Left renal pelvis (tissue), 4 donors: ENCODE measurements around the gene FAM107B. TPM values are rescaled to one million over a fixed set of nuclear protein-coding genes. Genes with fewer than 3 reads are reported as not detected.
"Not testable (repeated sequence)": the region's sequence is repeated elsewhere in the genome, so short reads cannot be mapped to it uniquely, and the experiment has no call there.

ENCODE experiments used
- DNase-seq, 4 donors: peaks; one replicate each; pipeline ENCODE4 v3.0.0-alpha.2; 2013; ENCODE audit warnings: low read depth in 4 of 4, low spot score in 3 of 4
- polyA plus RNA-seq, 4 donors: library from polyadenylated mRNA; unstranded; fragments of 120-200 nt; gene quantifications; one replicate each; pipeline ENCODE4 v1.2.1, GENCODE V29; 2013; ENCODE audit not compliant: insufficient read length in 4 of 4

The FAM107B gene
- polyA plus RNA-seq, 4 donors, result 36.4 to 121 (median 97.9) TPM

GRCh38 chr10:14667781-14668180, 106.9 kb downstream of the FAM107B start:
- DNase-seq, result no peak

- no peak for DNase-seq
Measured at GRCh38 chr10:14667280-14667679, 107.4 kb downstream of the FAM107B start.

- no peak for DNase-seq
Measured at GRCh38 chr10:14665865-14666857, 108.5 kb downstream of the FAM107B start.

GRCh38 chr10:14665304-14665703, 109.4 kb downstream of the FAM107B start:
- no peak for DNase-seq

GRCh38 chr10:14664345-14664744, 110.4 kb downstream of the FAM107B start:
- DNase-seq, result no peak

GRCh38 chr10:14661818-14662217, 112.9 kb downstream of the FAM107B start:
- DNase-seq, result no peak

- DNase-seq, result no peak
Measured at GRCh38 chr10:14660831-14661230, 113.9 kb downstream of the FAM107B start.

- DNase-seq, result no peak
Measured at GRCh38 chr10:14659626-14660196, 115.0 kb downstream of the FAM107B start.

GRCh38 chr10:14659137-14659536, 115.6 kb downstream of the FAM107B start:
- not testable (repeated sequence) for DNase-seq

- no peak for DNase-seq
Measured at GRCh38 chr10:14658331-14659127, 116.2 kb downstream of the FAM107B start.

GRCh38 chr10:14656052-14656730, 118.5 kb downstream of the FAM107B start:
- DNase-seq, result no peak

GRCh38 chr10:14654821-14655382, 119.8 kb downstream of the FAM107B start:
- no peak for DNase-seq

GRCh38 chr10:14653271-14654161, 121.2 kb downstream of the FAM107B start:
- peak in 3 of 4 donors; percentile 60 to 77 (median 61) for DNase-seq

GRCh38 chr10:14652816-14653215, 121.9 kb downstream of the FAM107B start:
- no peak for DNase-seq

GRCh38 chr10:14652067-14652466, 122.6 kb downstream of the FAM107B start:
- no peak for DNase-seq

- no peak for DNase-seq
Measured at GRCh38 chr10:14649739-14650138, 125.0 kb downstream of the FAM107B start.

- DNase-seq, result no peak
Measured at GRCh38 chr10:14648946-14649345, 125.8 kb downstream of the FAM107B start.

GRCh38 chr10:14648005-14648765, 126.5 kb downstream of the FAM107B start:
- DNase-seq, result peak; percentile 79 to 90 (median 86)
